GM12878 (cell line): ENCODE measurements around the gene ETS1. TPM values are rescaled to one million over a fixed set of nuclear protein-coding genes. Genes with fewer than 3 reads are reported as not detected.
A peak's percentile ranks its signal among the peaks of the same experiment; 100 is the strongest.

Source experiments
- ATAC-seq: fragments of 200-7000 bp; cut with Tn5 transposase; 3 replicates; pipeline ENCODE4 v1.9.1; 2020; ENCODE audit warnings: mild to moderate bottlenecking, moderate library complexity
- BruUV-seq: library from RNA; stranded (reverse); fragments of 400-500 nt; replicated peaks from 2 replicates; lab custom pipeline; 2021; lab: Mats Ljungman, UMichigan
- CTCF ChIA-PET: fragments of 300-600 bp; sonication (Branson Sonifier 250); formaldehyde crosslinking; extraction: SDS; loops from one replicate; lab custom pipeline; 2021; ENCODE audit warnings: inconsistent platforms; lab: Yijun Ruan, JAX
- POLR2A ChIA-PET: fragments of 350-600 bp; formaldehyde crosslinking; extraction: SDS; loops from one replicate; lab custom pipeline; 2021; ENCODE audit warnings: inconsistent platforms; lab: Charles Lee
- RAD21 ChIA-PET: fragments of 300-600 bp; sonication (Branson Sonifier 250); formaldehyde crosslinking; loops from one replicate; lab custom pipeline; 2023; ENCODE audit warnings: antibody characterized with exemption; ENCODE audit not compliant: unreplicated experiment; lab: Charles Lee
- SMC1A ChIA-PET: fragments of 300-600 bp; sonication (Branson Sonifier 250); formaldehyde crosslinking; loops from one replicate; lab custom pipeline; 2023; ENCODE audit not compliant: unreplicated experiment, uncharacterized antibody; lab: Charles Lee
- DNase-seq: peaks from one replicate; pipeline ENCODE4 v3.0.0-alpha.2; 2011; ENCODE audit warnings: low read depth, low spot score
- FAIRE-seq: peaks from 3 replicates; lab custom pipeline; 2011; peaks lifted over from hg19 to GRCh38; lab: Jason Lieb, UNC
- H2AFZ ChIP-seq: 2 replicates; pipeline ENCODE4 v1.6.0; 2011; ENCODE audit warnings: low read depth, low read length, control low read depth; ENCODE audit not compliant: control insufficient read depth
- H3K27ac ChIP-seq: 2 replicates; pipeline ENCODE4 v1.5.1; 2011; ENCODE audit warnings: control low read depth; ENCODE audit not compliant: control insufficient read depth, insufficient read depth
- H3K27me3 ChIP-seq, 2 experiments: replicated peaks in 1 of 2; 2 replicates each; pipeline versions ENCODE4 v1.6.0 to v1.6.1; 2011; ENCODE audit warnings: low read length in 1 of 2; ENCODE audit not compliant: control insufficient read depth in 2 of 2, insufficient read depth in 2 of 2
- H3K36me3 ChIP-seq, 2 experiments: 2 replicates each; pipeline ENCODE4 v1.5.1; 2011; ENCODE audit warnings: low read length in 1 of 2; ENCODE audit not compliant: control insufficient read depth in 2 of 2, insufficient read depth in 2 of 2
- H3K4me1 ChIP-seq: 2 replicates; pipeline ENCODE4 v1.6.1; 2011; ENCODE audit warnings: mild to moderate bottlenecking, low read length, moderate library complexity, mixed read lengths; ENCODE audit not compliant: control insufficient read depth, insufficient read depth
- H3K4me2 ChIP-seq: 2 replicates; pipeline ENCODE4 v1.6.0; 2011; ENCODE audit warnings: control low read depth; ENCODE audit not compliant: control insufficient read depth, insufficient read depth
- H3K4me3 ChIP-seq: fragments of 200-600 bp; sonication (generic); 2 replicates; pipeline ENCODE4 v1.5.1; 2016
- H3K79me2 ChIP-seq: 2 replicates; pipeline ENCODE4 v1.6.0; 2011; ENCODE audit warnings: low read length; ENCODE audit not compliant: control insufficient read depth, insufficient read depth
- H3K9ac ChIP-seq: 2 replicates; pipeline ENCODE4 v1.8.0; 2011; ENCODE audit warnings: low read length, control low read depth, mixed read lengths; ENCODE audit not compliant: control insufficient read depth, insufficient read depth
- H3K9me3 ChIP-seq: replicated peaks from 3 replicates; pipeline ENCODE4 v1.5.1; 2011; ENCODE audit warnings: mild to moderate bottlenecking, low read length; ENCODE audit not compliant: control insufficient read depth, insufficient read depth
- H4K20me1 ChIP-seq: 2 replicates; pipeline ENCODE4 v1.6.0; 2011; ENCODE audit not compliant: control insufficient read depth, insufficient read depth
- BHLHE40 ChIP-seq, 2 experiments: fragments of 450-650 bp in 1 of 2; IDR thresholded peaks; 2 replicates each; pipeline ENCODE4 v1.6.1; 2011 to 2017; ENCODE audit warnings: low read depth in 2 of 2, borderline replicate concordance in 1 of 2, improper control_type of control experiment in 1 of 2, low read length in 1 of 2, mild to moderate bottlenecking in 1 of 2
- MEF2B ChIP-seq: fragments of 450-650 bp; IDR thresholded peaks from 2 replicates; pipeline ENCODE4 v1.6.1; 2018; ENCODE audit warnings: mild to moderate bottlenecking, moderate library complexity; ENCODE audit not compliant: partially characterized antibody, poor library complexity, severe bottlenecking
- RAD21 ChIP-seq: IDR thresholded peaks from 2 replicates; pipeline ENCODE4 v1.6.1; 2011; ENCODE audit warnings: mild to moderate bottlenecking, low read depth, low read length, moderate library complexity; ENCODE audit not compliant: insufficient read depth
- RAD51 ChIP-seq: fragments of 450-650 bp; IDR thresholded peaks from 2 replicates; pipeline ENCODE4 v1.6.1; 2016; ENCODE audit warnings: moderate library complexity, mild to moderate bottlenecking, inconsistent platforms
- RB1 ChIP-seq: fragments of 450-650 bp; formaldehyde crosslinking; IDR thresholded peaks from 2 replicates; pipeline ENCODE4 v1.6.1; 2017; ENCODE audit warnings: mild to moderate bottlenecking, borderline replicate concordance
- RFX5 ChIP-seq: IDR thresholded peaks from 2 replicates; pipeline ENCODE4 v1.6.1; 2011; ENCODE audit warnings: low read depth, low read length, improper control_type of control experiment
- USF1 ChIP-seq: IDR thresholded peaks from 2 replicates; pipeline ENCODE4 v1.6.1; 2011; ENCODE audit warnings: borderline replicate concordance, low read depth, mild to moderate bottlenecking, moderate library complexity, mixed read lengths, low read length; ENCODE audit not compliant: insufficient read depth; ENCODE audit errors: extremely low read length
- WGBS: methylation state at CpG from one replicate; pipeline ENCODE4 v1.1.6; 2016; ENCODE audit warnings: low lambda C conversion rate; ENCODE audit not compliant: insufficient replicate concordance, insufficient coverage; ENCODE audit errors: missing lambda C conversion rate; 5-methylcytosine and 5-hydroxymethylcytosine counted together
- in situ Hi-C: fragments of 300-500 bp; cut with MboI; formaldehyde crosslinking; loops from 9 replicates; pipeline ENCODE4 v1.14.3; 2018; ENCODE audit warnings: mixed read lengths
- intact Hi-C: fragments of 100-400 bp; cut with micrococcal nuclease; formaldehyde crosslinking; loops from one replicate; pipeline ENCODE4 v1.14.2; 2022; ENCODE audit not compliant: unreplicated experiment
- polyA plus RNA-seq, 11 experiments: library from polyadenylated mRNA; depleted of rRNA in 4 of 11; unstranded in 6 of 11; stranded (reverse) in 5 of 11; fragments of >200 nt; fragmentation: Nextera tagmentation in 4 of 11; fragmentation: Illumina TruSeq in 1 of 11; extraction: Ambion mirVana in 4 of 11; extraction: Trizol in 1 of 11; gene quantifications; 1 replicate in 1 of 11; 2 replicates in 10 of 11; pipeline versions ENCODE4 v1.2.1 to v1.2.3, GENCODE V29; 2011 to 2016; ENCODE audit warnings: inconsistent platforms in 2 of 11, missing spikeins in 2 of 11, low read depth in 1 of 11
- total RNA-seq, 4 experiments: library from RNA; depleted of rRNA in 3 of 4; stranded (reverse); fragments of >200 nt in 3 of 4; fragmentation: Illumina TruSeq in 1 of 4; extraction: Trizol in 1 of 4; gene quantifications; 2 replicates each; pipeline versions ENCODE4 v1.2.1 to v1.2.3, GENCODE V29; 2013 to 2021
- TF ChIP-seq, protein P1 (sequence below): fragments of 450-650 bp; IDR thresholded peaks from 2 replicates; pipeline ENCODE4 v1.6.1; 2018; ENCODE audit warnings: mild to moderate bottlenecking, low read depth, moderate library complexity; ENCODE audit not compliant: partially characterized antibody
- TF ChIP-seq, protein P2 (sequence below): IDR thresholded peaks from 2 replicates; pipeline ENCODE4 v1.6.1; 2012; ENCODE audit warnings: mild to moderate bottlenecking, low read depth, low read length

Gene ETS1
- total and polyA plus RNA-seq, 10 of the 15 experiments (the other 5 are each of a cell fraction or from before 2014, with no cell fraction given), result 12.5 to 112 (median 55.5) TPM

DNA sequence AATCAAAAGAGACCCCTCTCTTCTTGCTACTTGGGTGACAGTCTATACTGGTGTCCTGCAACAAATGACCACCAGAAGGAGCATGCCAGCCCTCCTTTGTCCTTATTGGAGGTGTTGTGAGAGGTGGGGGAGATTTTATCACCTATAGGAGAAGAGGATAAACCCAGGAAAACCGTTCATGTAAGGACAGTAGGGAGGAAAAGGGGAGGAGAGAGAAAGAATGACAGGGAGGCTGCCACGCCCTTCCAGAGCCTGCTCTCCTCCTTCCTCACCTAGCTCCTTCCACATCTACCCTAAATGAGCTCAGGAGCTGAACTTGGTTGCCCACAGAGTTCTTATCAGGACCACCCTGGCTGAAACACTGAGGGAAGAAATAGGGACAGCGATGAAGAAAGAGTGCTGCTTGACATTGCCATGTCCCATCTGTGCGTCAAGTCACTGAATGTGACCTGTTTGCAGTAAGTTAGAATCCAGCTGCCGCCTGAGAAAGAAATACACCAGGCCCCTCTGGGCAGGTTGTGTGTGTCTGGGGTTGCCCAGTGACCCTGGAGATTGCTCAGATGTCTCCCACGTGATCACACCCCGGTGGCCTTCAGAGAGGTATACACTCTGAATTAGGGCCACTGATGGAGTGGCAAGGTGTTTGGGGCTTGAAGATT lies 40.4 kb upstream of the ETS1 start:
- ChIA-PET SMC1A (interaction anchor here (0.7 to 18.3 kb wide), 38 partner anchors 18 to 470 kb away, joined by 3 to 596 read pairs (median 5); no protein-coding TSS in a partner anchor), CTCF (interaction anchor here (0.6 to 17.7 kb wide), 25 partner anchors 8 to 470 kb away, joined by 3 to 444 read pairs (median 6); no protein-coding TSS in a partner anchor), POLR2A (interaction anchor here (0.8 to 6.7 kb wide), 12 partner anchors 9 to 337 kb away, joined by 3 to 30 read pairs (median 4); no protein-coding TSS in a partner anchor), RAD21 (interaction anchor here (0.7 to 7.6 kb wide), 38 partner anchors 8 to 455 kb away, joined by 3 to 273 read pairs (median 5); partner anchors contain the start of gene FLI1)
- ATAC-seq (peak; percentile 48), DNase-seq (no peak), FAIRE-seq (no peak)
- peak overlapping the region; percentile 40; the same call in 1 of the 2 replicates for H3K27ac ChIP-seq
- peaks cover 65% of the 10 kb centered on the region for H3K4me1 ChIP-seq
- no peak overlapping the region; the same call in 1 of the 2 replicates for H3K9ac ChIP-seq
- WGBS, result 40% methylated on average over 7 of the region's 7 CpGs
- peak overlapping the region; percentile 4; the same call in 1 of the 2 replicates for H3K4me2 ChIP-seq
- H4K20me1 ChIP-seq, result no peaks in the 10 kb centered on the region
- intact Hi-C loops (loop anchor here (2.0 kb wide), 1 partner anchor 105 kb away; no protein-coding TSS in a partner anchor), in situ Hi-C loops (loop anchor here (5.0 to 25.0 kb wide), 2 partner anchors 210 to 335 kb away; no protein-coding TSS in a partner anchor)
- H3K36me3 ChIP-seq, result no peaks in the 10 kb centered on the region
- H3K79me2 ChIP-seq, result no peaks in the 10 kb centered on the region; the same call in 1 of the 2 replicates
- no TSS peak for BruUV-seq
- peak overlapping the region; percentile 32; the same call in 1 of the 2 replicates for H2AFZ ChIP-seq
- H3K9me3 ChIP-seq, result no peaks in the 10 kb centered on the region
- no peak overlapping the region for H3K4me3 ChIP-seq
- H3K27me3 ChIP-seq, result no peaks in the 10 kb centered on the region
- TF ChIP-seq RAD51 (peak; percentile 92), USF1 (peak; percentile 45), RAD21 (no peak), BHLHE40 (IDR thresholded peaks at IDR 0.05; ENCODE audit: borderline replicate concordance in 1 of 2, low read depth in 2 of 2, low read length in 1 of 2) (peak in 1 of 2 experiments; percentile 54; a peak in 1 of 4 replicates), RB1 (no peak), RFX5 (no peak), MEF2B (peak; percentile 78)
- TF ChIP-seq, protein P1, sequence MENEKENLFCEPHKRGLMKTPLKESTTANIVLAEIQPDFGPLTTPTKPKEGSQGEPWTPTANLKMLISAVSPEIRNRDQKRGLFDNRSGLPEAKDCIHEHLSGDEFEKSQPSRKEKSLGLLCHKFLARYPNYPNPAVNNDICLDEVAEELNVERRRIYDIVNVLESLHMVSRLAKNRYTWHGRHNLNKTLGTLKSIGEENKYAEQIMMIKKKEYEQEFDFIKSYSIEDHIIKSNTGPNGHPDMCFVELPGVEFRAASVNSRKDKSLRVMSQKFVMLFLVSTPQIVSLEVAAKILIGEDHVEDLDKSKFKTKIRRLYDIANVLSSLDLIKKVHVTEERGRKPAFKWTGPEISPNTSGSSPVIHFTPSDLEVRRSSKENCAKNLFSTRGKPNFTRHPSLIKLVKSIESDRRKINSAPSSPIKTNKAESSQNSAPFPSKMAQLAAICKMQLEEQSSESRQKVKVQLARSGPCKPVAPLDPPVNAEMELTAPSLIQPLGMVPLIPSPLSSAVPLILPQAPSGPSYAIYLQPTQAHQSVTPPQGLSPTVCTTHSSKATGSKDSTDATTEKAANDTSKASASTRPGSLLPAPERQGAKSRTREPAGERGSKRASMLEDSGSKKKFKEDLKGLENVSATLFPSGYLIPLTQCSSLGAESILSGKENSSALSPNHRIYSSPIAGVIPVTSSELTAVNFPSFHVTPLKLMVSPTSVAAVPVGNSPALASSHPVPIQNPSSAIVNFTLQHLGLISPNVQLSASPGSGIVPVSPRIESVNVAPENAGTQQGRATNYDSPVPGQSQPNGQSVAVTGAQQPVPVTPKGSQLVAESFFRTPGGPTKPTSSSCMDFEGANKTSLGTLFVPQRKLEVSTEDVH, result no peak
- TF ChIP-seq, protein P2, sequence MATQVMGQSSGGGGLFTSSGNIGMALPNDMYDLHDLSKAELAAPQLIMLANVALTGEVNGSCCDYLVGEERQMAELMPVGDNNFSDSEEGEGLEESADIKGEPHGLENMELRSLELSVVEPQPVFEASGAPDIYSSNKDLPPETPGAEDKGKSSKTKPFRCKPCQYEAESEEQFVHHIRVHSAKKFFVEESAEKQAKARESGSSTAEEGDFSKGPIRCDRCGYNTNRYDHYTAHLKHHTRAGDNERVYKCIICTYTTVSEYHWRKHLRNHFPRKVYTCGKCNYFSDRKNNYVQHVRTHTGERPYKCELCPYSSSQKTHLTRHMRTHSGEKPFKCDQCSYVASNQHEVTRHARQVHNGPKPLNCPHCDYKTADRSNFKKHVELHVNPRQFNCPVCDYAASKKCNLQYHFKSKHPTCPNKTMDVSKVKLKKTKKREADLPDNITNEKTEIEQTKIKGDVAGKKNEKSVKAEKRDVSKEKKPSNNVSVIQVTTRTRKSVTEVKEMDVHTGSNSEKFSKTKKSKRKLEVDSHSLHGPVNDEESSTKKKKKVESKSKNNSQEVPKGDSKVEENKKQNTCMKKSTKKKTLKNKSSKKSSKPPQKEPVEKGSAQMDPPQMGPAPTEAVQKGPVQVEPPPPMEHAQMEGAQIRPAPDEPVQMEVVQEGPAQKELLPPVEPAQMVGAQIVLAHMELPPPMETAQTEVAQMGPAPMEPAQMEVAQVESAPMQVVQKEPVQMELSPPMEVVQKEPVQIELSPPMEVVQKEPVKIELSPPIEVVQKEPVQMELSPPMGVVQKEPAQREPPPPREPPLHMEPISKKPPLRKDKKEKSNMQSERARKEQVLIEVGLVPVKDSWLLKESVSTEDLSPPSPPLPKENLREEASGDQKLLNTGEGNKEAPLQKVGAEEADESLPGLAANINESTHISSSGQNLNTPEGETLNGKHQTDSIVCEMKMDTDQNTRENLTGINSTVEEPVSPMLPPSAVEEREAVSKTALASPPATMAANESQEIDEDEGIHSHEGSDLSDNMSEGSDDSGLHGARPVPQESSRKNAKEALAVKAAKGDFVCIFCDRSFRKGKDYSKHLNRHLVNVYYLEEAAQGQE, result no peak
